ENCODE measurements around the gene SV2B. TPM values are rescaled to one million over a fixed set of nuclear protein-coding genes. Genes with fewer than 3 reads are reported as not detected.

The SV2B gene
- total RNA-seq, 1 experiment from 2014 or later: not detected

GRCh38 chr15:91117375-91117774 is 17.3 kb downstream of the SV2B start:
- Histone ChIP-seq H2BK5ac (ENCODE audit: insufficient read length, low read length) (no peak overlapping the region), H3K4me1 (ENCODE audit: insufficient read depth, low read length) (no peaks in the 10 kb centered on the region), H2BK120ac (ENCODE audit: low read depth, low read length, poor library complexity, severe bottlenecking) (no peak overlapping the region), H4K20me1 (ENCODE audit: control insufficient read depth, insufficient read depth, insufficient read length) (no peaks in the 10 kb centered on the region), H2BK12ac (ENCODE audit: insufficient read length, low read depth, low read length) (no peak overlapping the region), H2AK5ac (ENCODE audit: insufficient read length, low read length) (no peak overlapping the region), H2BK15ac (ENCODE audit: low read depth, low read length) (no peak overlapping the region), H3K27me3 (ENCODE audit: insufficient read depth, low read length) (no peaks in the 10 kb centered on the region), H3T11ph (ENCODE audit: low read length) (no peak overlapping the region), H3K9me3 (ENCODE audit: control insufficient read depth, low read depth, low read length) (no peaks in the 10 kb centered on the region), H3K4ac (ENCODE audit: low read depth, low read length) (no peak overlapping the region), H3K4me2 (ENCODE audit: insufficient read depth, insufficient read length, low read length) (no peak overlapping the region), H4K8ac (replicated peaks; ENCODE audit: insufficient read length, low read depth, low read length) (no peak overlapping the region), H3K79me1 (ENCODE audit: insufficient read depth, low read depth, low read length, poor library complexity, severe bottlenecking) (no peaks in the 10 kb centered on the region), H3K23ac (ENCODE audit: insufficient read length, low read depth, low read length) (no peak overlapping the region), H3K79me2 (ENCODE audit: insufficient read depth, low read length) (no peaks in the 10 kb centered on the region), H2AFZ (ENCODE audit: low read length) (no peak overlapping the region), H3K27ac (ENCODE audit: insufficient read length, low read depth, low read length) (no peak overlapping the region), H4K91ac (ENCODE audit: insufficient read length, low read depth, low read length) (no peak overlapping the region), H3K56ac (ENCODE audit: insufficient read length, low read depth, low read length) (no peak overlapping the region), H3K23me2 (ENCODE audit: insufficient read length, low read depth, low read length, poor library complexity, severe bottlenecking) (no peaks in the 10 kb centered on the region), H2BK20ac (ENCODE audit: low read depth, low read length, poor library complexity, severe bottlenecking) (no peak overlapping the region), H3K14ac (ENCODE audit: insufficient read depth, low read length) (no peak overlapping the region), H4K5ac (ENCODE audit: insufficient read length, low read depth, low read length) (no peak overlapping the region), H3K9ac (ENCODE audit: extremely low read depth, insufficient read length, low read length) (no peak overlapping the region), H3K18ac (ENCODE audit: insufficient read length, low read depth, low read length) (no peak overlapping the region)
- DNase-seq: no peak
- H3K4me3 Mint-ChIP-seq: no peak overlapping the region
- peaks cover 0 to 4% of the 10 kb centered on the region in 2 experiments; a peak in 2 of 5 replicates for H3K9me3 Mint-ChIP-seq
- no peak overlapping the region for H3K27ac Mint-ChIP-seq
- peaks cover 6% of the 10 kb centered on the region for H3K27me3 Mint-ChIP-seq (ENCODE audit: low read depth)
- H3K4me1 Mint-ChIP-seq: peaks cover 7% of the 10 kb centered on the region in 2 experiments; a peak in 3 of 4 replicates
- WGBS (ENCODE audit: extremely low coverage, insufficient read length, low lambda C conversion rate): no CpG with 5 or more reads among the region's 1 CpG
- peaks cover 0 to 3% (median 0%) of the 10 kb centered on the region in 3 experiments; a peak in 2 of 7 replicates for H3K36me3 Mint-ChIP-seq (ENCODE audit: insufficient read depth in 1 of 3, low read depth in 3 of 3)
- TF ChIP-seq, protein P1, sequence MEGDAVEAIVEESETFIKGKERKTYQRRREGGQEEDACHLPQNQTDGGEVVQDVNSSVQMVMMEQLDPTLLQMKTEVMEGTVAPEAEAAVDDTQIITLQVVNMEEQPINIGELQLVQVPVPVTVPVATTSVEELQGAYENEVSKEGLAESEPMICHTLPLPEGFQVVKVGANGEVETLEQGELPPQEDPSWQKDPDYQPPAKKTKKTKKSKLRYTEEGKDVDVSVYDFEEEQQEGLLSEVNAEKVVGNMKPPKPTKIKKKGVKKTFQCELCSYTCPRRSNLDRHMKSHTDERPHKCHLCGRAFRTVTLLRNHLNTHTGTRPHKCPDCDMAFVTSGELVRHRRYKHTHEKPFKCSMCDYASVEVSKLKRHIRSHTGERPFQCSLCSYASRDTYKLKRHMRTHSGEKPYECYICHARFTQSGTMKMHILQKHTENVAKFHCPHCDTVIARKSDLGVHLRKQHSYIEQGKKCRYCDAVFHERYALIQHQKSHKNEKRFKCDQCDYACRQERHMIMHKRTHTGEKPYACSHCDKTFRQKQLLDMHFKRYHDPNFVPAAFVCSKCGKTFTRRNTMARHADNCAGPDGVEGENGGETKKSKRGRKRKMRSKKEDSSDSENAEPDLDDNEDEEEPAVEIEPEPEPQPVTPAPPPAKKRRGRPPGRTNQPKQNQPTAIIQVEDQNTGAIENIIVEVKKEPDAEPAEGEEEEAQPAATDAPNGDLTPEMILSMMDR (conservative IDR thresholded peaks at IDR 0.05): no peak

All from H9 (cell line).